Trophoblast cell (in vitro differentiated cells and primary cell): ENCODE measurements around the gene FARP2.
A peak's percentile ranks its signal among the peaks of the same experiment; 100 is the strongest.
"Not testable (repeated sequence)": the region's sequence is repeated elsewhere in the genome, so short reads cannot be mapped to it uniquely, and the experiment has no call there.

Experiments used
- DNase-seq, 2 donors: peaks; one replicate each; pipeline ENCODE4 v3.0.0-alpha.2; 2016
- H2AFZ ChIP-seq: 2 replicates; pipeline ENCODE4 v1.6.1; 2013; ENCODE audit warnings: low read length, moderate library complexity, mild to moderate bottlenecking; ENCODE audit not compliant: insufficient read depth, poor library complexity
- H2AK5ac ChIP-seq: 2 replicates; pipeline ENCODE4 v1.6.1; 2013; ENCODE audit warnings: mild to moderate bottlenecking, low read length
- H2BK120ac ChIP-seq: 2 replicates; pipeline ENCODE4 v1.6.1; 2013; ENCODE audit warnings: low read length, mild to moderate bottlenecking, moderate library complexity; ENCODE audit not compliant: insufficient read depth, poor library complexity
- H2BK12ac ChIP-seq: 2 replicates; pipeline ENCODE4 v1.6.1; 2013; ENCODE audit warnings: mild to moderate bottlenecking, low read length, moderate library complexity
- H2BK5ac ChIP-seq: 2 replicates; pipeline ENCODE4 v1.6.1; 2013; ENCODE audit warnings: low read length, low read depth, moderate library complexity, mild to moderate bottlenecking; ENCODE audit not compliant: poor library complexity
- H3K14ac ChIP-seq: 2 replicates; pipeline ENCODE4 v1.6.1; 2013; ENCODE audit warnings: mild to moderate bottlenecking, low read length
- H3K18ac ChIP-seq: 2 replicates; pipeline ENCODE4 v1.6.1; 2013; ENCODE audit warnings: mild to moderate bottlenecking, low read length
- H3K23ac ChIP-seq: 2 replicates; pipeline ENCODE4 v1.6.1; 2013; ENCODE audit warnings: low read length
- H3K27ac ChIP-seq: 2 replicates; pipeline ENCODE4 v1.5.1; 2013; ENCODE audit warnings: low read depth, mild to moderate bottlenecking, inconsistent platforms, low read length, moderate library complexity
- H3K27me3 ChIP-seq: 2 replicates; pipeline ENCODE4 v1.6.1; 2013; ENCODE audit warnings: inconsistent platforms, mild to moderate bottlenecking, low read length, moderate library complexity; ENCODE audit not compliant: insufficient read depth
- H3K36me3 ChIP-seq, 2 experiments: 1 replicate in 1 of 2; 2 replicates in 1 of 2; pipeline ENCODE4 v1.6.1; 2013; ENCODE audit warnings: low read length in 2 of 2, mild to moderate bottlenecking in 2 of 2, moderate library complexity in 1 of 2; ENCODE audit not compliant: insufficient read depth in 2 of 2, control insufficient read depth in 1 of 2
- H3K4ac ChIP-seq: 2 replicates; pipeline ENCODE4 v1.6.1; 2013; ENCODE audit warnings: low read depth, mild to moderate bottlenecking, low read length, moderate library complexity
- H3K4me1 ChIP-seq, 2 experiments: 1 replicate in 1 of 2; 2 replicates in 1 of 2; pipeline ENCODE4 v1.6.1; 2013; ENCODE audit warnings: low read length in 2 of 2, mild to moderate bottlenecking in 2 of 2, moderate library complexity in 1 of 2; ENCODE audit not compliant: insufficient read depth in 2 of 2, control insufficient read depth in 1 of 2
- H3K4me2 ChIP-seq: 2 replicates; pipeline ENCODE4 v1.6.1; 2013; ENCODE audit warnings: inconsistent platforms, mild to moderate bottlenecking, low read length, moderate library complexity
- H3K4me3 ChIP-seq: 2 replicates; pipeline ENCODE4 v1.5.1; 2013; ENCODE audit warnings: mild to moderate bottlenecking, low read depth, low read length, inconsistent platforms
- H3K79me1 ChIP-seq: one replicate; pipeline ENCODE4 v1.6.1; 2013; ENCODE audit warnings: low read length
- H3K79me2 ChIP-seq: 2 replicates; pipeline ENCODE4 v1.6.1; 2013; ENCODE audit warnings: low read length, mild to moderate bottlenecking; ENCODE audit not compliant: control insufficient read depth, insufficient read depth, poor library complexity
- H3K9ac ChIP-seq: 2 replicates; pipeline ENCODE4 v1.6.1; 2013; ENCODE audit warnings: mild to moderate bottlenecking, low read length
- H3K9me3 ChIP-seq: 2 replicates; pipeline ENCODE4 v1.6.1; 2013; ENCODE audit warnings: low read depth, mild to moderate bottlenecking, control low read depth, inconsistent platforms, low read length; ENCODE audit not compliant: insufficient read depth
- H4K12ac ChIP-seq: 2 replicates; pipeline ENCODE4 v1.6.1; 2013; ENCODE audit warnings: low read depth, mild to moderate bottlenecking, low read length, moderate library complexity
- H4K8ac ChIP-seq: 2 replicates; pipeline ENCODE4 v1.6.1; 2013; ENCODE audit warnings: low read depth, mild to moderate bottlenecking, low read length, moderate library complexity
- H4K91ac ChIP-seq: one replicate; pipeline ENCODE4 v1.6.1; 2013; ENCODE audit warnings: low read depth, mild to moderate bottlenecking, low read length, moderate library complexity
- WGBS: extraction: QIAGEN DNeasy Blood & Tissue Kit; methylation state at CpG from one replicate; pipeline ENCODE4 v1.1.7; 2013; ENCODE audit warnings: missing lambda C conversion rate; ENCODE audit not compliant: insufficient read length, insufficient coverage; ENCODE audit errors: extremely low coverage; 5-methylcytosine and 5-hydroxymethylcytosine counted together

FARP2 gene

DNA sequence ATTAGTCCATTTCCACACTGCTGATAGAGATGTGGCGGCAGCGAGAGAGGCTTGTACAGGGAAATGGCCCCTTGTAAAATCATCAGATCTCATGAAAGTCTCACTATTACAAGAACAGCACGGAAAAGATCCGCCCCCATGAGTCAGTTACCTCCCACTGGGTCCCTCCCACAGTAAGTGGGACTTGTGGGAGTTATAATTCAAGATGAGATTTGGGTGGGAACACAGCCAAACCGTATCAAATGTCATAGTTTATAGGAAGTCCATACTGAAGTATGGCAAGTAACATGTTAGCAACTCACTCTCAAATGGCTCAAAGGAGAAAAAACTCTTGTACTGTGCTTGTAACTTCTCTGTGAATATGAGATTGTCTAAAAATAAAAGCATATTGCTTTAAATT, 56.1 kb downstream of the FARP2 start:
- Histone ChIP-seq H3K36me3 (peaks cover 40 to 41% of the 10 kb centered on the region in 2 experiments), H3K4me2 (no peak overlapping the region), H4K12ac (no peak overlapping the region), H3K4me3 (no peak overlapping the region), H3K9me3 (no peaks in the 10 kb centered on the region), H3K4ac (no peak overlapping the region), H4K8ac (no peak overlapping the region), H3K23ac (no peak overlapping the region), H2BK120ac (no peak overlapping the region), H2AK5ac (no peak overlapping the region), H3K27ac (no peak overlapping the region), H3K79me1 (no peaks in the 10 kb centered on the region), H3K14ac (no peak overlapping the region), H2AFZ (no peak overlapping the region), H3K9ac (no peak overlapping the region), H4K91ac (no peak overlapping the region), H2BK12ac (no peak overlapping the region), H3K18ac (no peak overlapping the region), H3K4me1 (no peaks in the 10 kb centered on the region), H3K27me3 (no peaks in the 10 kb centered on the region), H2BK5ac (no peak overlapping the region), H3K79me2 (no peaks in the 10 kb centered on the region)
- DNase-seq, result no peak
- WGBS, result no CpG with 5 or more reads among the region's 5 CpGs

- H3K18ac ChIP-seq, H3K79me2 ChIP-seq, H3K23ac ChIP-seq, H3K9me3 ChIP-seq, H3K4ac ChIP-seq, DNase-seq, H2AFZ ChIP-seq, H2BK5ac ChIP-seq, H3K4me3 ChIP-seq, H3K4me1 ChIP-seq, H2AK5ac ChIP-seq, H3K14ac ChIP-seq, H4K91ac ChIP-seq, H4K12ac ChIP-seq, H3K27ac ChIP-seq, H3K4me2 ChIP-seq, H2BK120ac ChIP-seq, H3K27me3 ChIP-seq, H2BK12ac ChIP-seq, H4K8ac ChIP-seq, H3K79me1 ChIP-seq, H3K9ac ChIP-seq: not testable (repeated sequence)
- H3K36me3 ChIP-seq, result peaks cover 42 to 46% of the 10 kb centered on the region in 2 experiments
- WGBS, result no CpG with 5 or more reads among the region's 5 CpGs
These were observed 57.4 kb downstream of the FARP2 start for GRCh38 chr2:241413501-241413900.

DNA sequence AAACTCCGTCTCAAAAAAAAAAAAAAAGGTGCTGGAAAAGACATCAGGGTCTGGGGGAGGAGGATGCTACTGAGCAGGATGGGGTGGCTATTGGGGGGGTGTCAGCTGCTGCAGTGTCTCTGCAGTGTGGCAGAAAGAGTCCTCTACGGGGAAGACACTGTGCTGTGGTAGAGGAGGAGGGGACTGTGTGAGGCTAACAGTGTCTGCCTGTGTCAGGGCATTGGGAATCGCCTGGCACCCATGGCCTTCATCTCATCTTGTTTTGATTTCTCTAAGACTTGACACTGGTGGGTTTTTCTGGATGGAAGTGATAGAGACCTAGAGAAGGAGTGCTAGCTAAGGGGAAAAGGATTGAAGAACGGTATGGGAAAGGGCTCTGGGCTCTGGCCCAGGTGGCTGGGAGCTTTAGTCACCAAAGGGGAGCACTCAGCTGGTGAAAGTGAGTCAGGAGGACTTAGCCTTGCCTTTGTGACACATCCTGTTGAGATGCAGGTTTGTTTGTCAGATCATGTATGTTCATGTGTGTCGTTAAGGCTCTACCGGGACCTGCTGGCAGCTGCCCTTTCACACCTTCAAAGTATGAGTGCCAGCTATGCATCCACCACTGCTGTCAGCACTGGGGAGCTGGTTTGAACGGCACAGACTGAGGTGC, 58.0 kb downstream of the FARP2 start:
- no CpG with 5 or more reads among the region's 7 CpGs for WGBS
- Histone ChIP-seq H2BK5ac (no peak overlapping the region), H4K91ac (no peak overlapping the region), H3K4me2 (no peak overlapping the region), H3K4me3 (peak overlapping the region; percentile 18), H3K23ac (no peak overlapping the region), H2AK5ac (no peak overlapping the region), H3K79me2 (no peaks in the 10 kb centered on the region), H3K27me3 (no peaks in the 10 kb centered on the region), H4K12ac (no peak overlapping the region), H3K18ac (no peak overlapping the region), H3K9ac (no peak overlapping the region), H3K36me3 (peaks cover 41 to 46% of the 10 kb centered on the region in 2 experiments), H2BK120ac (no peak overlapping the region), H3K9me3 (no peaks in the 10 kb centered on the region), H3K79me1 (no peaks in the 10 kb centered on the region), H3K4ac (no peak overlapping the region), H2AFZ (no peak overlapping the region), H3K4me1 (no peaks in the 10 kb centered on the region), H3K14ac (no peak overlapping the region), H2BK12ac (no peak overlapping the region), H3K27ac (no peak overlapping the region), H4K8ac (no peak overlapping the region)
- DNase-seq, result no peak

- Histone ChIP-seq H3K79me2 (no peaks in the 10 kb centered on the region), H4K12ac (no peak overlapping the region)
These were observed 59.1 kb downstream of the FARP2 start for GRCh38 chr2:241415196-241415595.

More at GRCh38 chr2:241415196-241415595, 59.1 kb downstream of the FARP2 start:
- no peak overlapping the region for H3K4ac ChIP-seq
- H3K27ac ChIP-seq, result no peak overlapping the region
- H2AFZ ChIP-seq, result no peak overlapping the region
- no peak overlapping the region for H4K91ac ChIP-seq
- H3K9me3 ChIP-seq, result no peaks in the 10 kb centered on the region
- WGBS, result no CpG with 5 or more reads among the region's 3 CpGs
- no peak for DNase-seq
- H3K4me3 ChIP-seq, result peak overlapping the region; percentile 33
- peaks cover 38 to 48% of the 10 kb centered on the region in 2 experiments for H3K36me3 ChIP-seq
- no peak overlapping the region for H3K18ac ChIP-seq
- H2BK12ac ChIP-seq, result no peak overlapping the region
- no peak overlapping the region for H3K23ac ChIP-seq
- H2AK5ac ChIP-seq, result no peak overlapping the region
- no peak overlapping the region for H2BK120ac ChIP-seq
- no peak overlapping the region for H4K8ac ChIP-seq
- H3K79me1 ChIP-seq, result no peaks in the 10 kb centered on the region
- no peaks in the 10 kb centered on the region for H3K27me3 ChIP-seq
- H3K14ac ChIP-seq, result no peak overlapping the region
- no peak overlapping the region for H2BK5ac ChIP-seq
- H3K4me2 ChIP-seq, result no peak overlapping the region
- no peaks in the 10 kb centered on the region for H3K4me1 ChIP-seq
- H3K9ac ChIP-seq, result no peak overlapping the region
